G401 (cell line): ENCODE measurements around the gene VPS8. TPM values are rescaled to one million over a fixed set of nuclear protein-coding genes. Genes with fewer than 3 reads are reported as not detected.

ENCODE experiments used
- DNase-seq: peaks from one replicate; pipeline ENCODE4 v3.0.0-alpha.2; 2015; ENCODE audit warnings: low spot score
- in situ Hi-C: cut with HindIII; loops from 2 replicates; pipeline ENCODE4 v1.10.0; 2016; ENCODE audit warnings: low sequenced_read_pairs, mixed read lengths
- total RNA-seq: library from RNA; depleted of rRNA; stranded (reverse); fragments of >200 nt; shearing (Covaris generic); gene quantifications from 2 replicates; pipeline ENCODE4 v1.2.3, GENCODE V29; 2014

The VPS8 gene
- total RNA-seq, 1 experiment from 2014 or later: 38.4 TPM

DNA sequence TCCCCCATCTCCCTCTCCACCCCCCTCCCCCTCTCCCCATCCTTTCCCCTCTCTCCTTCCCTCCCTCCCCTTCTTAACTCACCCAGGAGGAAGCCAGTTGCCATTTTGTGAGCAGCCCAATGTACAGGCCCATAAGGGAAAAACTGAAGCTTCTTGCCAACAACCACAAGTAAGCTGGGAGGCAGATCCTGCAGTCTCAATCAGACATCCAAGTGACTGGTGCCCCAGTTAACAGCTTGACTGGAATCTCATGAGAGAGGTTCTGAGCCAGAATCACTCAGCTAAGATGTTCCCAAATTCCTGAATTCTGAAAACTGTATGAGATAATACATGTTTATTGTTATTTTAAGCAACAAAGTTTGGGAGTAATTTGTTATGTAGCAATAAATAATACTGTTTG lies 250.2 kb downstream of the VPS8 start:
- no peak for DNase-seq
- in situ Hi-C loops: no loop called here

DNA sequence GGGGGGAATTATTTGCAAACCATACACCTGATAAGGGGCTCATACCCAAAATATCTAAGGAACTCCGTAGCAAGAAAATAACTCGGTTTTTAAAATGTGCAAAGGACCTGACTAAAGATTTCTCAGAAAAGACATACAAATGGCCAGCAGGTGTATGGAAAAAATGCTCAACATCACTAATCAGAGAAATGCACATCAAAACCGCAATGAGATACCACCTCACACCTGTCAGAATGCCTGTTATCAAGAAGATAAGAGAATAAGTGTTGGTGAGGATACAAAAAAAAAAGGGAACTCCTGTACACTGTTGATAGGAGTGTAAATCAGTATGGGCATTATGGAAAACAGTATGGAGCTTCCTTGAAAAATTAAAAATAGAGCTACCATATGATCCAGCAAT lies 251.5 kb downstream of the VPS8 start:
- DNase-seq: no peak
- in situ Hi-C loops: no loop called here

DNA sequence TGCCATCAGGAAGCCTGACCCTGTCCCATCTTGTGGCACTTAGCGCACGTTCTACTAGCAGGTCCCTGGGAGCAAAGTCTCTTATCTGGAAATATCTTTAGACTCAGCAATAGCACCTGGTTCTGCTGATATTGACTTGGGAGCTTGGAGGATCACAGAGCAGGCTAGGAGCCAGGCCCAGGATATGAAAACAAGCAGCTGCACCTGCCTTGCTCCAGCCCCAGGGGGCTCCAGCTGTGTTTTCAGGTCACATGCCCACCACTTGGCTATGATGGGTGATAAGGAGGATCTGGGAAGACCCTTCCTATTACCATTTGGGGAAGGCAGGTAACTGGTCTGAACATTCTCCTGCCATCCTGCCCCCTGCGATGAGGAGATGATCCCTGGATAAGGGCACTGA lies 253.1 kb downstream of the VPS8 start:
- no peak for DNase-seq
- in situ Hi-C loops: no loop called here

DNA sequence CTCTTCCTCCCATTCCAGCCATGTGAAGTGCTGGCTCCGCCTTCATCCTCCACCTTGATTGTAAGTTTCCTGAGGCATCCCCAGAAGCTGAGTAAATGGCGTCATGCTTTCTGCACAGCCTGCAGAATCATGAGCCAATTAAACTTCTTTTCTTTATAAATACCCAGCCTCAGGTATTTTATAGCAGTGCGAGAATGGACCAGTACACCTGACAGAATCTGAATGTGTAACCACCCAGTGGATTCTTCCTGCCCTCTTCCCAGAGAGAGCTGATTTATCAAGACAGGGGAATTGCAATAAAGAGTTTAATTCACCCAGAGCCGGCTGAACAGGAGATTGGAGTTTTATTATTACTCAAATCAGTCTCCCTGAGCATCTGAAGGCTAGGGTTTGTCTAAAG lies 254.3 kb downstream of the VPS8 start:
- in situ Hi-C loops: no loop called here
- no peak for DNase-seq

DNA sequence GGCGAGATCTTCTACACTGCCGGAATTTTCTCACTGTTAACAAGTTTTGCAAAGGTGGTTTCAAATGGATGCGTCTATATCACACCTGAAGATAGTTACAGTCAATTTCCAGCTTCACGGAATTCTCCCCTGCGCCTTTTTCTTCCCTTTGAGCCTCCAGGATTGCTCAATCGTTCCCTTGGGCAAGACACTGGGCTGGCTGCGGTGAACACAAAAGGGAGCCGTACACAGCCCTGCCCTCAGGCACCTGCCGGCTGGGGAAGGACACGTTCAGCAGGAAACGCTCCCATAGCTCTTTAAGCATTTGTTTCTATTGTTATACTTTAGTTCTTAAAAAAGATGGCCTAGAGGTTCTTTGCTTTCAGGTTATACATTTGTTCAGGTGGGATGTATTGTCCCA lies 255.2 kb downstream of the VPS8 start:
- in situ Hi-C loops: no loop called here
- no peak for DNase-seq

DNA sequence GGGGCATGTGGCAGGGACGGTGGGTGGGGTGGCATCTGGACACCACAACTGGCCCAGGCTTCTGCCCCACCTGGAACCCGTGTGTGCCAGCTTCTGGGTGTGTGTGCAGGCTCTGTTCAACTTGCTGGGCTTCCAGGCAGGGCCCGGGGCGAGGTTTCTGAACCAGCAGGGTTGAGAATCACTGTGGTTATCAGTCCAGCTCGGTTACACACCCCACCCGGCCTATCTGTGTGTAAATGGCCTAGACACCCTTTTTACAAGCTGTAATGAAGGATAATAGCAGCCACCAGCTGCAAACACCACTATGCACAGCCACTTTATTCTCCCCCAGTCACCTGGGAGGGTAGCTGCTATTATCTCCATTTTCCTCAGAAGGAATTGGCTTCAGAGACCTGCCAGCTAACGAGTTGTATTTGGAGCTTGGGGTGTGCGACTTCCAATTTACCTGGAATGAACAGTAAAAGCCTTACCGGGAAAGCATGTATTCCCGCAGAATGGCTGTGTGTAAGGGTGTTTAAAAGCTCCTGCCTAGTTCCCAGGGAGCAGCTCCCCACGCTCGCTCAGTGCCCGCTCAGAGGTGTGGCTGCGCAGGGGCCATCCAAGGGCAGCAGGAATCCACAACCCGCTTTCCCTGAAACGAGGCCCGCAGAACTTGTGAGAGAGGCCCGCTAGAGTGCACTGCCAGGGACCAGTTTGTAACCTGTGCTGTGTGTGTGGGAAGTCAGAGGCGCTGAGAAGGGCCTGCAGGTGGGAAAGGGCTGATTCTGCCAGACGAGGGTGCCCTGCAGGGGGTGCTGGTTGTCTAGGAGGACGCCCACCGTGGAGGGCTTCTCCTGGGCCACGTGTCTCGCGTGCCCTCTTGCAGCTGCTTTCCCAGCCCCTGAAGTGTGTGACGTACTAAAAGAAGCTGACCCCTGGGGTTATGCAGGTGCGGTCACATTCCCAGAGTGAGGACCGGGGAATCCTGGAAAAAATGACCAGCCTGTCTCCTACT lies 257.4 kb downstream of the VPS8 start:
- no peak for DNase-seq
- in situ Hi-C loops: no loop called here

DNA sequence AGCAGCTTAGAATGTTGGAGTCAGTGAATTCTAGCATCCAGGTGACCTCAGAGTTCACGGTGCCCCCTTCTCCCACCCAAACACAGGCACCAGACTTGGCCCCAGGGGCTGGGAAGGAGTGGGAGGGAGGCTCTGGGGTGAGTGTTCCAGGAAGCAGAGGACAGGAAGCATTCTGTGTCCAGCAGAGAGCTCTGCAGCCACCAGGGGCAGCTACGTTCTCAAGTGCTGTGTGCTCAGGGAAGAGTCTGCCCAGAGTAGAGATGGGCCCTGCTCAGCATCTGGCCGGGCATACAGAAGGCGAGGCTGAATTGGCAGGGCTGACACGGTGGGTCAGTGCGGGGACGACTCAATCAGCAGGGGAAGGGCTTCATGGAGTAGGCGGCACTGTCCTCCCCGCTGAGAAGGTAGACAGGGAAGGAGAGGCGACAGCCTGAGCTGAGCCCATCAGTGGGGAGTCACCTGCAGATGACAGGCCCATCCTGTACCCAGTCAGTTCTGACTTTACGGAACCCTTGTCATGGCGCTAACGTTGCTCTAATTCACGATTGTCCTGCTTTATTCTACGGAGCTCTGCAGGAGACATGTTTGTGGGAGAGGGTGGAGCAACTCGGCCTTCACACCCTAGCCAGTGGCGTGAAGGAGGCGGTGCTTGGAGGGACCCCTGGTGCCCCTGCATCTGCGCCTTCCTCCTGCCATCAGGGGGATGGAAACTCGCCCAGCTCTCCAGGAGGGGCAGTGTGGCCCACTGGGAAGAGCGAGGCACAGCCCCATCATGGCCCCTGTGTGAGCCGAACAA lies 258.7 kb downstream of the VPS8 start:
- in situ Hi-C loops: no loop called here
- no peak for DNase-seq

DNA sequence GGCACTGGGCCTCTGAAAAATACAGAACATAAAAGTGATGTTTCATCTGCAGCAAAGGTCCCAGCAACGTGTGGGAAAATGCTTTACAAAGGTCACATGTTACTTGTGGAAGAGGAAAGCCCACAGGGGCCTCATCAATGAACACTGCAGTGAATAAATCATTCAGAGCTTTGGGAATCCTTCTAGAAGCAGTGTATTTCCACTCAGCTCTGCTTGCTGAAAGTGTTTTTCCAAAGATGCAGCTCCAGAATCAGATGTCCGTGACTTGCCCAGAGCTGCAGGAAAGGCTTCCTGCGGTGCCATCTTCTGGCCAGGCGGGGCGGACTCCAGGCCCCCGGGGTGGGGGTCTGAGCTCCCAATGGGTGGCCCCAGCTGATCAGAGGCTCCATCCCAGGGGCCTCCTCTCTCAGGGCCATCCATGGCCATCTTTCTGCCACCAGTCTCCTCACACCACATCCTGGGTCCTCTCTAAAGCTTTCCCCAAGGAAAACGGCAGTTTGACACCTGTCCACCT lies 259.4 kb downstream of the VPS8 start:
- no peak for DNase-seq
- in situ Hi-C loops: no loop called here

DNA sequence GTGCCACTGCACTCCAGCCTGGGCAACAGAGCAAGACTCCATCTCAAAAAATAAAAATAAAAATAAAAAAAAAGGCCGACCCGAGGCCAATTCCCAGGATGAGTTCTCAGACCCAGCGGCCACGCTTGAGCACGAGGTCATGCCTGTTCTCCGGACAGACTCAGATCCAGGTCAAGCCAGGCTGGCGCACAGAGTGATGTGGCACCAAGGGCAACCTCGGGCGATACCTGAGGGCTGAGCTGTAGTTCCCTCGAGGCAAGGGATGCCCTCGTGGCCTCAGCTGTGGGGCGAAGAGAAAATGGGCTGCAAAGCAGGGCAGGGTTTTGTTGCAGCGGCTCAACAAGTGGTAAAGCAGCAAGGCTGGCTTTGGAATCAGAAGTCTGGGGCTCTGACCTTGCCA lies 263.6 kb downstream of the VPS8 start:
- DNase-seq: no peak
- in situ Hi-C loops: no loop called here

DNA sequence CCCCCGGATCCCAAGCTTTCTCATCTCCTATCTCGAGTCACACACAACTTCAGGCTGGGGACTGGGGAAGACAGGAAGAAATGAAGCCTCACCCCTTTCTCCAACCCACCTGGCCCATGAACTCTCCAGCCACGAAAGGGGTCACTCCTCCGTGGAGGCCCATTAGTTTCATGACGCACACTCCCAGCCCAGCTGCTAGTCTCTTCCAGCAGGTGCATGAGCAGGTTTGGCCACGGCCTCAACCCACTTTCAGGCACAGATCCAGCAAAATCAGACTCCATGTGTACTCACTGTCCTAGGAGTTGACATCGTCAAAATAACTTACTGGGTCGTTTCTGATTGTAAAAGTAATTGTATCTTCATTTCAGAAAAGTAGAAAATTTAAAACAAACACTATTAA lies 264.3 kb downstream of the VPS8 start:
- in situ Hi-C loops: no loop called here
- no peak for DNase-seq

DNA sequence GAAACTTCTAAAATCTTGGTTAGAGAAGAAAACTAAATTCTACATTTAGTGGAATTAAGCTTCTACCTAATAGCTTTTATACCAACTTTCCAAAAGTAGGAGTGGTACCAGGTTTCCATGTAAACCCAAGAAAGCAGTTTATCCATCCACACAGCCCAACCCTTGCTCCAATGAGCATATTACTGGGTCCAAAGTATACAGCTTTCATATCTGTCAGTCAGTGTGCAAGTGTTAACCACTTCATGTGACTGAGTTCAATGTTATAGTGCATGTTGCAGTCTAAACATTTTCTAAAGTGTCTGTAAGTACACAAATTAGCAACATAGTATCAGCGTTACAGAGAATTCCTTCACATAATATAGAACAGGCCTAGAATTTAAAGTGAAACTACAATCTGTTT lies 267.7 kb downstream of the VPS8 start:
- DNase-seq: no peak
- in situ Hi-C loops: no loop called here

DNA sequence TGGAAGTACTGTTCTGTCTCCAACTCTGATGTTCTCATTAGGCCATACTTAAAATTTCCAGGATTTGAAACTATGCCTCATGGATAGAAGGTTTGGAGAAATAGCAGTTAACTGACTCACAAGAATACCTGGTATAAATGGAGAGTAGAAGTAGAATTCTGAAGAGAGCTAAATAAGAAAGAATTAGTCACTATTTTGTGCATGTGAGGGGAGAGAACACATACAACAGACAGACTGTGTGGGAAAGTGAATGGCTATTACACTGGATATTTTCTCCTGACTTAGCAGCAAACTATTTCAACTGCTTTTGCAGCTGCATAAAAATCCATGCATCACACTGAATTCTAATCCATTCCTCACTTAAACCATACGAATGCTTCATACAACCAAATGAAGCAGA lies 269.6 kb downstream of the VPS8 start:
- DNase-seq: no peak
- in situ Hi-C loops: no loop called here

DNA sequence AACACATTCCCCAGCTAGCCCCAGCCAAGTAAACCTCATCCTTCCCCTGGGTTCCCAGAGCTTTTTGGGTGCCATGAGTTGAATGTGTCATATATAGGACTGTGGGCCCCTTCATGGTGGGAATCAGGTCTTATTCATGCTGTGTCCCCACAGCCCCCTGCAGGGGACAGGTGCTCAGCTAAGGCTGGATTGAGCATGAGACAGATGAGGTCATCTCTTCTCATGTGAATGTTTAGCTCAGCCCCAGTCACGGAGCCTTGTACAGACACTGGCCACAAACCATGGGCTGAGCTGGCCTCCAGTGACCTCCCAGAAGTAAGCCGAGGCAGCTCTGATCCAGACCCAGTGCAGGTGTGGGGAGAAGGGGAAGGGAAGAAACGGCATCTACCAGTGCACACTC lies 270.2 kb downstream of the VPS8 start:
- in situ Hi-C loops: no loop called here
- no peak for DNase-seq

DNA sequence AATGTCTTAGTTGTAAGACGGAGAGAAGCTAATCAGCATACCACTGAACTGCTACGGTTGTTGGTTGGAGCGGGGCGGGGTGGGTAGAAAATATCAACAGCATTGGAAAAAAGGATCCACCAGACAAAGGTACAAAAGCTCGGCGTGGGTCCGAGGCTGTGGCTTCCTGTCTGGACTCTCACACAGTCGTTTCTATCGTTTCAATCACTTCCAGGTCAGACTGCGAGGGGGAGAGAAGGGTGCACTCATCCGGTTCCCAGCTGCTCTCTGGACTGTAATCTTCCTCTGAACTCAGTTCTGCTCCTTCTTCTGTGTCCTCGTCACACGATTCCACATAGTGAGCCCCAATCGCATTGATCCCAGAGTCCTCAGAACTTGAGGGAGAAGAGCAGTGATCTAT lies 270.9 kb downstream of the VPS8 start:
- in situ Hi-C loops: no loop called here
- no peak for DNase-seq

DNA sequence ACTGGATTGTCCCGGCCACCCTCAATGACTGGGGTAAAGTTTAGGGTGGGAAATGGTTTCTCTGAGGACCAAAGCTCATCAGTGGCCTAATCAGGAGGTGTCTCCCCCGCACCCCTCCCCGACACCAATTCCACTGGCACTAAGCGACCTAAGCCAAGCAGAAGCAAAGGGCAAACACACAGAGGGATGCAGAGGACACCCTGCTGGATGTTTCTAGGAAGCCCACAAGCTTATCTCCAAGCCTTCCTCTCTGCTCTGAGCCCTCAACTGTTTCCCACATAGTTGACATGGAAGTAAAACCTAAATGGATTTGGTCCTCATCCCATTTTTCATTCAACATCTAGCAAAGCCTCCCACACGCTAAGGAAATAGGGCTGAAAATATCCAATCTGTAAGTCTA lies 272.4 kb downstream of the VPS8 start:
- in situ Hi-C loops: no loop called here
- no peak for DNase-seq

DNA sequence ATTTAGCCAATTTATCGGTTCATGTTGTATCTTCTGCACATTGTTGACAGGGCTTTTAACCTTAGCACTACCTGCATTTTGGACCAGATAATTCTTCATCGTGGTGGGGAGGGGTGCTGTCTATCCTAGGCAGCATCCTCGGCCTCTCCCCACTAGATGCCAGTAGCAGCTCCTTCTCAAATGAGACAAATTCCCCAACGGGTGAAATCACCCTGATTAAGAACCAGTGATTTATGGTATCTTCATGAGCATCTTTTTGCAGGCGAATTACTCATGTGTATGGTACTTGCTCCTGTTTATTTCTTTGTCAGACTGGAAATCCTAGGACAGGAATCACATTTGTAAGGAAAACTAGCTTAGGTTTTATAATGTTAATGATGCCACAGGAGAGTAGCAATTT lies 272.9 kb downstream of the VPS8 start:
- in situ Hi-C loops: no loop called here
- DNase-seq: peak; percentile 71

DNA sequence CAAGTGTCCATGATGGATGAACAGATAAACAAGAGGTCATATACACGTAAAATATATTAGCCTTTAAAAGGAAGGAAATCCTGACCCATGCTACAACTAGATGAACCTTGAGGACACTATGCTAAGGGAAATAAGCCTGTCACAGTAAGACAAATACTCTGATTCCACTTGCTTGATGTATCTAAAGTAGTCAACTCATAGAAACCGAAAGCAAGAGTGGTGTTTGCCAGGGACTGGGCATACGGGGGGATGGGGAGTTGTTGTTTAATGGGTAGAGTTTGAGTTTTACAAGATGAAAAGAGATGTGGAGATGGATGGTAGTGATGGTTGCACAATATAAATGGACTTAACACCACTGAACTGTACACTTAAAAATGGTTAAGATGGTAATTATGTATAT lies 275.5 kb downstream of the VPS8 start:
- no peak for DNase-seq
- in situ Hi-C loops: no loop called here

DNA sequence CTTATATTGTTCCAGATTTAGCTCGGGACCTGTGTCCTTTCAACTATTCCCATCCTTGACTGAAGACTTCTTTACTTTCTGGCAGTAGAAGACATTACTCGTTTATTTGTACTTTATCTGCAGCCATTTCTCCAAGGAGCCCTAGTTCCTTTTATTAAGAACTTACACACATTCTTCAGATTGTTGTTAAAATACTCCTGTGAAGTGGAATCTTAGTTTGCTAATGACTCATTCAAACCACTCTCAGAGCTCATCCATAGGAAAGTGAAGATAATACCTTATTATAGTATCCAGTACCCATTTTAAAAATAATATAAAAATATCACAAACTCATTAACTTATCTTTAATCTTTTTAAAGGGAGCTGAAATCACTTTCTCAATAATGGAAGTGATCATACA lies 277.4 kb downstream of the VPS8 start:
- no peak for DNase-seq
- in situ Hi-C loops: no loop called here

DNA sequence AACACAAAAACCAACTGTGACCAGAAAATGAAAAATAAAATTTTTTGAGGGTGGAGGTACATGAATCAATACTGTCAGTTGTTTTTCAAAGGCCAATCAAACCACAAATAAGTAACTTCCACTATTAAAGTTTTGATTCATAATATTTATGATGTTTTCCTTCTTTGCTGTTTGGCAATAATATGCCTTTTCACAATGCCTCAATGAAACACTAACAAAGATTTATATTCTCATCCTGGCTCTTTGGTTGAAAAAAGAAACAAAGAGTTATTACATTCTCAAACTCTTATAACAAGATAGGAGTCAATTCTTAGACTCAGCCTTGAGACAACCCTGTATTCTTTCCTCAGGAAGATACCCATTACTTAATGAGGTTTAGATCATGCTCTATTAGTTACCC lies 277.8 kb downstream of the VPS8 start:
- no peak for DNase-seq
- in situ Hi-C loops: no loop called here

DNA sequence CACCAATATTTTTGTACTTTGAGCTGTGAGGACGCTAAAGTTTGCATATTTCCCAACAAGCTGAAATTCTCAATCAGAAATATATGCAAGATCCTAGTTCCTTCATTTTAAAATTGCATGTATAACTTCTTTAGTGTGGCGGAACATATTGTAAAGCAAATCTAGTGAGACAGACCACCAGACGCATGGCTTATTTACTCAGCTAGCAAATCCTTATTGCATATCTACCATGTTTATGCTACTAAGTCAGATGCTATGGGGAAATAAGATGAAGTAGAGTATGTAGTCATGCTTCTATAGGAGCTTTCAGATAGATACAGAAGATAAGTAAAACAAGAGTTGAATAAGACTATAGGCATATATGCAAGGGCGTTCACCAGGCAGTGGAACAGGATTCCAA lies 278.8 kb downstream of the VPS8 start:
- DNase-seq: no peak
- in situ Hi-C loops: no loop called here
